IMR-90 (cell line): ENCODE results near the gene KCNN3. TPM values are rescaled to one million over a fixed set of nuclear protein-coding genes. Genes with fewer than 3 reads are reported as not detected.

Source experiments
- ATAC-seq: fragments of 200-7000 bp; cut with Tn5 transposase; 2 replicates; pipeline ENCODE4 v1.9.1; 2020; ENCODE audit warnings: low read depth, mild to moderate bottlenecking, moderate library complexity
- BruUV-seq: library from RNA; stranded (reverse); fragments of 400-500 nt; replicated peaks from 2 replicates; lab custom pipeline; 2021; lab: Mats Ljungman, UMichigan
- CTCF ChIA-PET: fragments of 300-600 bp; formaldehyde crosslinking; extraction: SDS; loops from one replicate; lab custom pipeline; 2021; ENCODE audit warnings: antibody characterized with exemption; lab: Yijun Ruan, JAX
- POLR2A ChIA-PET: fragments of 300-600 bp; sonication (Branson Sonifier 250); formaldehyde crosslinking; loops from one replicate; lab custom pipeline; 2022; ENCODE audit warnings: antibody characterized with exemption; ENCODE audit not compliant: unreplicated experiment; lab: Charles Lee
- DNase-seq: peaks from one replicate; pipeline ENCODE4 v3.0.0; 2013
- H2AFZ ChIP-seq: replicated peaks from 2 replicates; pipeline ENCODE3; 2013; ENCODE audit warnings: low read length, mild to moderate bottlenecking; ENCODE audit not compliant: poor library complexity
- H2AK5ac ChIP-seq: 2 replicates; pipeline ENCODE4 v1.6.1; 2013; ENCODE audit warnings: low read depth, low read length, inconsistent platforms
- H2AK9ac ChIP-seq: replicated peaks from 2 replicates; pipeline ENCODE3; 2013; ENCODE audit warnings: mild to moderate bottlenecking, low read depth, low read length, moderate library complexity; ENCODE audit not compliant: poor library complexity
- H2BK120ac ChIP-seq: 2 replicates; pipeline ENCODE4 v1.6.1; 2013; ENCODE audit warnings: low read depth, low read length, inconsistent platforms
- H2BK15ac ChIP-seq: 3 replicates; pipeline ENCODE4 v1.6.1; 2013; ENCODE audit warnings: low read depth, low read length, inconsistent platforms
- H2BK20ac ChIP-seq: 2 replicates; pipeline ENCODE4 v1.6.1; 2013; ENCODE audit warnings: low read depth, mild to moderate bottlenecking, inconsistent platforms, low read length, moderate library complexity
- H2BK5ac ChIP-seq: 2 replicates; pipeline ENCODE4 v1.6.1; 2013; ENCODE audit warnings: mild to moderate bottlenecking, low read depth, low read length, inconsistent platforms; ENCODE audit not compliant: poor library complexity, severe bottlenecking
- H3K14ac ChIP-seq: replicated peaks from 2 replicates; pipeline ENCODE4 v1.6.1; 2013; ENCODE audit warnings: low read depth, low read length, inconsistent platforms
- H3K18ac ChIP-seq: 2 replicates; pipeline ENCODE4 v1.6.1; 2013; ENCODE audit warnings: low read depth, low read length, control low read depth
- H3K23ac ChIP-seq: 2 replicates; pipeline ENCODE4 v1.6.1; 2013; ENCODE audit warnings: low read depth, low read length, inconsistent platforms
- H3K27ac ChIP-seq: 2 replicates; pipeline ENCODE4 v1.5.1; 2013; ENCODE audit warnings: mild to moderate bottlenecking, control low read depth, low read length; ENCODE audit not compliant: insufficient read depth
- H3K27me3 ChIP-seq: 2 replicates; pipeline ENCODE4 v1.6.1; 2013; ENCODE audit warnings: low read length; ENCODE audit not compliant: control insufficient read depth, insufficient read depth
- H3K36me3 ChIP-seq: 2 replicates; pipeline ENCODE4 v1.6.1; 2013; ENCODE audit warnings: low read length, mixed read lengths; ENCODE audit not compliant: control insufficient read depth, insufficient read depth
- H3K4ac ChIP-seq: 2 replicates; pipeline ENCODE4 v1.6.1; 2013; ENCODE audit warnings: low read depth, low read length, inconsistent platforms
- H3K4me1 ChIP-seq: 2 replicates; pipeline ENCODE4 v1.6.1; 2013; ENCODE audit warnings: low read length, mixed read lengths; ENCODE audit not compliant: control insufficient read depth, insufficient read depth
- H3K4me2 ChIP-seq: 2 replicates; pipeline ENCODE4 v1.6.1; 2013; ENCODE audit warnings: low read depth, mild to moderate bottlenecking, control low read depth, low read length, moderate library complexity
- H3K4me3 ChIP-seq: 2 replicates; pipeline ENCODE4 v1.5.1; 2013; ENCODE audit warnings: low read depth, mild to moderate bottlenecking, control low read depth, low read length, moderate library complexity; ENCODE audit not compliant: insufficient read depth
- H3K56ac ChIP-seq: 2 replicates; pipeline ENCODE4 v1.6.1; 2013; ENCODE audit warnings: low read length, inconsistent platforms; ENCODE audit not compliant: insufficient read depth; ENCODE audit errors: extremely low read depth
- H3K79me1 ChIP-seq, 2 experiments: 2 replicates each; pipeline ENCODE4 v1.6.1; 2013; ENCODE audit warnings: low read length in 2 of 2, inconsistent platforms in 1 of 2, low read depth in 1 of 2
- H3K9ac ChIP-seq: 2 replicates; pipeline ENCODE4 v1.6.1; 2013; ENCODE audit warnings: low read depth, low read length, control low read depth
- H3K9me1 ChIP-seq: 2 replicates; pipeline ENCODE4 v1.6.1; 2013; ENCODE audit warnings: low read length, inconsistent platforms; ENCODE audit not compliant: insufficient read depth
- H3K9me3 ChIP-seq: 2 replicates; pipeline ENCODE4 v1.6.1; 2013; ENCODE audit warnings: low read length; ENCODE audit not compliant: control insufficient read depth, insufficient read depth
- H4K20me1 ChIP-seq: 2 replicates; pipeline ENCODE4 v1.6.1; 2013; ENCODE audit warnings: low read length, inconsistent platforms; ENCODE audit not compliant: insufficient read depth
- H4K5ac ChIP-seq: 2 replicates; pipeline ENCODE4 v1.6.1; 2013; ENCODE audit warnings: mild to moderate bottlenecking, low read depth, low read length, control low read depth
- H4K8ac ChIP-seq, 2 experiments: 2 replicates each; pipeline ENCODE4 v1.6.1; 2013; ENCODE audit warnings: low read depth in 2 of 2, low read length in 2 of 2, control low read depth in 1 of 2, inconsistent platforms in 1 of 2
- H4K91ac ChIP-seq: 2 replicates; pipeline ENCODE4 v1.6.1; 2013; ENCODE audit warnings: low read depth, low read length, inconsistent platforms; ENCODE audit not compliant: insufficient read depth
- BHLHE40 ChIP-seq: fragments of 150-350 bp; IDR thresholded peaks from 2 replicates; pipeline ENCODE4 v1.6.1; 2016; ENCODE audit warnings: mild to moderate bottlenecking, low read depth, low read length
- CTCF ChIP-seq: conservative IDR thresholded peaks from 2 replicates; pipeline ENCODE4 v1.5.1; 2012; ENCODE audit warnings: mild to moderate bottlenecking, low read depth, low read length, improper control_type of control experiment
- FOS ChIP-seq: fragments of 150-350 bp; IDR thresholded peaks from 2 replicates; pipeline ENCODE4 v1.6.1; 2016; ENCODE audit warnings: low read depth, low read length
- MAFK ChIP-seq: IDR thresholded peaks from 2 replicates; pipeline ENCODE4 v1.6.1; 2012; ENCODE audit warnings: low read depth, low read length, improper control_type of control experiment
- MXI1 ChIP-seq: IDR thresholded peaks from 2 replicates; pipeline ENCODE4 v1.6.1; 2012; ENCODE audit warnings: low read depth, mild to moderate bottlenecking, low read length, moderate library complexity, borderline replicate concordance
- POLR2A ChIP-seq: IDR thresholded peaks from 2 replicates; pipeline ENCODE4 v1.6.1; 2012; ENCODE audit warnings: mild to moderate bottlenecking, low read depth, low read length
- RAD21 ChIP-seq: IDR thresholded peaks from 2 replicates; pipeline ENCODE4 v1.6.1; 2012; ENCODE audit warnings: low read length, improper control_type of control experiment
- RCOR1 ChIP-seq: IDR thresholded peaks from 2 replicates; pipeline ENCODE4 v1.6.1; 2012; ENCODE audit warnings: mild to moderate bottlenecking, low read length, improper control_type of control experiment; ENCODE audit not compliant: insufficient replicate concordance
- SMC3 ChIP-seq: fragments of 150-350 bp; IDR thresholded peaks from 2 replicates; pipeline ENCODE4 v1.6.1; 2016; ENCODE audit warnings: low read depth, mild to moderate bottlenecking, antibody characterized with exemption, low read length, moderate library complexity
- WGBS, 2 experiments: methylation state at CpG; one replicate each; pipeline versions ENCODE4 v1.1.5 to v1.1.7; 2013; ENCODE audit warnings: missing lambda C conversion rate in 2 of 2; ENCODE audit not compliant: insufficient read length in 1 of 2; ENCODE audit errors: extremely low coverage in 2 of 2; 5-methylcytosine and 5-hydroxymethylcytosine counted together
- dilution Hi-C: fragments of 300-500 bp; cut with HindIII; formaldehyde crosslinking; loops from one replicate; pipeline ENCODE4 v1.14.3; 2018; ENCODE audit warnings: low sequenced_read_pairs; ENCODE audit not compliant: unreplicated experiment
- in situ Hi-C: fragments of 300-500 bp; cut with MboI; formaldehyde crosslinking; loops from 3 replicates; pipeline ENCODE4 v1.14.3; 2019; ENCODE audit warnings: low sequenced_read_pairs, inconsistent platforms, mixed read lengths
- intact Hi-C: fragments of 100-400 bp; cut with micrococcal nuclease; formaldehyde crosslinking; loops from 2 replicates; pipeline ENCODE4 v1.10.0; 2022
- polyA plus RNA-seq, 3 experiments: library from polyadenylated mRNA; depleted of rRNA; stranded (reverse); fragments of >200 nt; gene quantifications; 2 replicates each; pipeline ENCODE4 v1.2.3, GENCODE V29; 2012; ENCODE audit warnings: low replicate concordance in 1 of 3
- total RNA-seq: library from RNA; depleted of rRNA; stranded (reverse); fragments of >200 nt; gene quantifications from 2 replicates; pipeline ENCODE4 v1.2.3, GENCODE V29; 2012
- TF ChIP-seq, protein P1 (sequence below): fragments of 150-350 bp; IDR thresholded peaks from 2 replicates; pipeline ENCODE4 v1.6.1; 2016; ENCODE audit warnings: low read depth, mild to moderate bottlenecking, low read length, moderate library complexity, borderline replicate concordance
- TF ChIP-seq, protein P2 (sequence below): fragments of 150-350 bp; IDR thresholded peaks from 2 replicates; pipeline ENCODE4 v1.6.1; 2017; ENCODE audit warnings: mild to moderate bottlenecking, antibody characterized with exemption, low read length, low read depth

The KCNN3 gene
- total and polyA plus RNA-seq, 2 of the 4 experiments (the other 2 are of a cell fraction) = 0.02 TPM; not detected in 1

- H3K18ac ChIP-seq = no peak overlapping the region
- POLR2A ChIA-PET = interaction anchor here (0.6 kb wide), 1 partner anchor 171 kb away, joined by 5 read pairs; no protein-coding TSS in a partner anchor
Measured at GRCh38 chr1:154744352-154745035, 125.6 kb downstream of the KCNN3 start.

More at GRCh38 chr1:154744352-154745035, 125.6 kb downstream of the KCNN3 start:
- ATAC-seq (no peak), DNase-seq (no peak)
- Histone ChIP-seq H3K4me1 (no peaks in the 10 kb centered on the region; the same call in 1 of the 2 replicates), H4K5ac (no peak overlapping the region), H3K9me1 (no peaks in the 10 kb centered on the region), H2BK20ac (no peak overlapping the region), H2BK15ac (no peak overlapping the region), H3K36me3 (no peaks in the 10 kb centered on the region), H4K91ac (no peak overlapping the region), H2BK5ac (no peak overlapping the region), H3K27me3 (peaks cover 68% of the 10 kb centered on the region), H3K27ac (no peak overlapping the region), H2BK120ac (no peak overlapping the region), H3K56ac (no peak overlapping the region), H3K4me2 (no peak overlapping the region), H3K14ac (no peak overlapping the region), H3K9me3 (0 out of 2 replicates have a peak, but pooled peaks cover 2% of the 10 kb centered on the region), H2AK9ac (no peak overlapping the region), H3K4ac (no peak overlapping the region), H3K9ac (no peak overlapping the region), H2AK5ac (no peak overlapping the region), H3K4me3 (no peak overlapping the region), H4K8ac (no peak overlapping the region), H2AFZ (no peak overlapping the region), H4K20me1 (no peaks in the 10 kb centered on the region), H3K79me1 (no peaks in the 10 kb centered on the region), H3K23ac (no peak overlapping the region)
- WGBS, 2 experiments = no CpG with 5 or more reads among the region's 9 CpGs
- dilution Hi-C loops (no loop called here), in situ Hi-C loops (no loop called here), intact Hi-C loops (no loop called here)
- CTCF ChIA-PET = no interaction called here
- no TSS peak for BruUV-seq
- TF ChIP-seq, protein P1, sequence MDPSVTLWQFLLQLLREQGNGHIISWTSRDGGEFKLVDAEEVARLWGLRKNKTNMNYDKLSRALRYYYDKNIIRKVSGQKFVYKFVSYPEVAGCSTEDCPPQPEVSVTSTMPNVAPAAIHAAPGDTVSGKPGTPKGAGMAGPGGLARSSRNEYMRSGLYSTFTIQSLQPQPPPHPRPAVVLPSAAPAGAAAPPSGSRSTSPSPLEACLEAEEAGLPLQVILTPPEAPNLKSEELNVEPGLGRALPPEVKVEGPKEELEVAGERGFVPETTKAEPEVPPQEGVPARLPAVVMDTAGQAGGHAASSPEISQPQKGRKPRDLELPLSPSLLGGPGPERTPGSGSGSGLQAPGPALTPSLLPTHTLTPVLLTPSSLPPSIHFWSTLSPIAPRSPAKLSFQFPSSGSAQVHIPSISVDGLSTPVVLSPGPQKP = no peak
- TF ChIP-seq RAD21 (no peak), MAFK (no peak), MXI1 (no peak), POLR2A (no peak), SMC3 (no peak), CTCF (no peak), FOS (no peak), RCOR1 (no peak), BHLHE40 (no peak)
- TF ChIP-seq, protein P2, sequence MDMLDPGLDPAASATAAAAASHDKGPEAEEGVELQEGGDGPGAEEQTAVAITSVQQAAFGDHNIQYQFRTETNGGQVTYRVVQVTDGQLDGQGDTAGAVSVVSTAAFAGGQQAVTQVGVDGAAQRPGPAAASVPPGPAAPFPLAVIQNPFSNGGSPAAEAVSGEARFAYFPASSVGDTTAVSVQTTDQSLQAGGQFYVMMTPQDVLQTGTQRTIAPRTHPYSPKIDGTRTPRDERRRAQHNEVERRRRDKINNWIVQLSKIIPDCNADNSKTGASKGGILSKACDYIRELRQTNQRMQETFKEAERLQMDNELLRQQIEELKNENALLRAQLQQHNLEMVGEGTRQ = no peak
